Peyer's patch (tissue), 4 donors: ENCODE data around the gene FDX1. TPM values are rescaled to one million over a fixed set of nuclear protein-coding genes. Genes with fewer than 3 reads are reported as not detected.

Experiments used
- DNase-seq, 3 donors: peaks; one replicate each; pipeline ENCODE4 v3.0.0-alpha.2; 2017 to 2019
- H3K27ac ChIP-seq, 4 donors: fragments of 200-600 bp; sonication (generic); one replicate each; pipeline ENCODE4 v1.5.1; 2016 to 2019
- H3K27me3 ChIP-seq, 2 donors: fragments of 200-600 bp; sonication (generic); one replicate each; pipeline ENCODE4 v1.5.1; 2019
- H3K36me3 ChIP-seq, 3 donors: fragments of 200-600 bp; sonication (generic); one replicate each; pipeline ENCODE4 v1.5.1; 2016 to 2019
- H3K4me1 ChIP-seq, 4 donors: fragments of 200-600 bp; sonication (generic); one replicate each; pipeline ENCODE4 v1.5.1; 2016 to 2019
- H3K4me3 ChIP-seq, 4 donors: fragments of 200-600 bp; sonication (generic); 1 replicate in 3 of 4; 2 replicates in 1 of 4; pipeline ENCODE4 v1.5.1; 2016 to 2019; ENCODE audit warnings: mild to moderate bottlenecking in 1 of 4
- H3K9me3 ChIP-seq, 4 donors: fragments of 200-600 bp; sonication (generic); one replicate each; pipeline ENCODE4 v1.5.1; 2016 to 2019; ENCODE audit warnings: mild to moderate bottlenecking in 1 of 4
- POLR2A ChIP-seq, 2 donors: fragments of 450-650 bp; IDR thresholded peaks; one replicate each; pipeline ENCODE4 v1.5.1; 2017; ENCODE audit warnings: antibody characterized with exemption in 2 of 2, mild to moderate bottlenecking in 2 of 2, moderate library complexity in 2 of 2
- total RNA-seq, 4 donors: library from RNA; depleted of rRNA; stranded (reverse); fragments of >200 nt; gene quantifications; one replicate each; pipeline ENCODE4 v1.1.0, GENCODE V29; 2016
- TF ChIP-seq, protein P1 (sequence below), 6 experiments: fragments of 450-650 bp in 4 of 6; fragments of 200-600 bp in 2 of 6; sonication (generic) in 1 of 6; IDR thresholded peaks; one replicate each; pipeline ENCODE4 v1.5.1; 2017 to 2019; ENCODE audit warnings: antibody characterized with exemption in 6 of 6, mild to moderate bottlenecking in 3 of 6, moderate library complexity in 1 of 6

The FDX1 gene
- total RNA-seq, 4 donors from 2014 or later, result 14.0 to 25.0 (median 15.5) TPM

DNA sequence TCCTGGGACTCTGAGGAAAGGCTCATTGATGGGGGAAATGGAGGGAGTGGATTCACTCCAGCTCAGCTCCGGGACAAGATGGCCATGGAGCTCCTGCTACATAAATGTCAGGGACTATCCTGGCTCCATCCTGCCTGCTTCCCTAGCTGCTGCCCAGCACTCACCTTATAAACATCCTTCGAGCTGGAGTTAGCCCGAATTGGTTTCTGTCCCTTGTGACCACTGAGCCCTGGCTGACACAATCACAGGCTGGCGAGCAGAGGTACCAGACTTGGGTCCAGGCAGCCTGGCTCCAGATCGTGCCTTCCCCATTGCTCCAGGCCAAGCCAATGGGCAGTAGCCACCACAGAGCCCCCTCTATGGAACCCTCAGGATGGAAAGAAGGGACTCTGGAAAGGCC is 77.6 kb downstream of the FDX1 start:
- no peaks in the 10 kb centered on the region for H3K4me1 ChIP-seq
- H3K27ac ChIP-seq, result no peak overlapping the region

DNA sequence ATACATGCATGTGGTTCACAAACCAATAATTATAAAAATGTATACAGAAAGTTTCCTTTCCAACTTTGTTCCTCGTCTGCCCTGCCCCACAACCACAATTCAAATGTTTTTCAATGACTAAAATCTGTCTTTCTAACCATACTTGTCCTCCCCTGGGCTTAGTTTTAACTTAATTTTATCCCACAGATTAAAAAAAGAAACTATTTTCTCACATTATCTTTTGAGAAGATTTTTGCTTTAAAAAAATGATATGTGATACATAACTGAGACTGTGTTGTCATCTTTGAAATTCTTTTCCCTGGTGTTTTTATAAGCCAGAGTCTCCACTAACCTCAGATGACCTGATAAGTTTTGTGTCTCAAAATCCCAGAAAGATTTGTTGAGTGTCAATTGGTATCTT is 79.0 kb downstream of the FDX1 start:
- TF ChIP-seq POLR2A (IDR thresholded peaks at IDR 0.05), result no peak
- TF ChIP-seq, protein P1, sequence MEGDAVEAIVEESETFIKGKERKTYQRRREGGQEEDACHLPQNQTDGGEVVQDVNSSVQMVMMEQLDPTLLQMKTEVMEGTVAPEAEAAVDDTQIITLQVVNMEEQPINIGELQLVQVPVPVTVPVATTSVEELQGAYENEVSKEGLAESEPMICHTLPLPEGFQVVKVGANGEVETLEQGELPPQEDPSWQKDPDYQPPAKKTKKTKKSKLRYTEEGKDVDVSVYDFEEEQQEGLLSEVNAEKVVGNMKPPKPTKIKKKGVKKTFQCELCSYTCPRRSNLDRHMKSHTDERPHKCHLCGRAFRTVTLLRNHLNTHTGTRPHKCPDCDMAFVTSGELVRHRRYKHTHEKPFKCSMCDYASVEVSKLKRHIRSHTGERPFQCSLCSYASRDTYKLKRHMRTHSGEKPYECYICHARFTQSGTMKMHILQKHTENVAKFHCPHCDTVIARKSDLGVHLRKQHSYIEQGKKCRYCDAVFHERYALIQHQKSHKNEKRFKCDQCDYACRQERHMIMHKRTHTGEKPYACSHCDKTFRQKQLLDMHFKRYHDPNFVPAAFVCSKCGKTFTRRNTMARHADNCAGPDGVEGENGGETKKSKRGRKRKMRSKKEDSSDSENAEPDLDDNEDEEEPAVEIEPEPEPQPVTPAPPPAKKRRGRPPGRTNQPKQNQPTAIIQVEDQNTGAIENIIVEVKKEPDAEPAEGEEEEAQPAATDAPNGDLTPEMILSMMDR (IDR thresholded peaks at IDR 0.05), result no peak
- H3K36me3 ChIP-seq, result no peaks in the 10 kb centered on the region

More for the DNA sequence above, 77.6 kb downstream of the FDX1 start:
- no peaks in the 10 kb centered on the region for H3K36me3 ChIP-seq
- TF ChIP-seq, protein P1 (IDR thresholded peaks at IDR 0.05), result no peak
- TF ChIP-seq POLR2A (IDR thresholded peaks at IDR 0.05), result no peak
- H3K4me3 ChIP-seq, result no peak overlapping the region
- no peaks in the 10 kb centered on the region for H3K27me3 ChIP-seq
- no peak for DNase-seq
- H3K9me3 ChIP-seq, result no peaks in the 10 kb centered on the region

DNA sequence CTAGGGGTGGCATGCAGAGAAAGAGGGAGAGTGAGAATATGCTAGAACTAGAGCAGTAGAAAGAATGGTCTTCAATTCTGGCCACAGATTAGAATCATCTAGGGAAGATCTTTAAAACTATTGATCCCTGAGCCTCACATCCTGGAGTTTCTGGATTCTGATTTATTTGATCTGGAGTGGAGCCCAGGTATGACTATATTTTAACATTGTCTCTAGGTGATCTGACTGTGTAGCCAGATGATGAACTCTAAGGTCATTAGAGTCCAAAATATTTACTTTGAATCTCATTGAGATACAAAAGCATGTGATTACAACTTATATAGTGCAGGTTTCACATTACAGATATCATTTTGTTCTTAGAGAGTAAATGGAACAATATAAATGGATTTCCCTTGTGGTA is 79.7 kb downstream of the FDX1 start:
- no peak overlapping the region for H3K4me3 ChIP-seq
- TF ChIP-seq, protein P1 (IDR thresholded peaks at IDR 0.05), result no peak
- TF ChIP-seq POLR2A (IDR thresholded peaks at IDR 0.05), result no peak
- H3K27me3 ChIP-seq, result no peaks in the 10 kb centered on the region

More for the DNA sequence above, 79.0 kb downstream of the FDX1 start:
- DNase-seq, result no peak
- H3K27ac ChIP-seq, result no peak overlapping the region
- H3K4me1 ChIP-seq, result no peaks in the 10 kb centered on the region
- H3K27me3 ChIP-seq, result no peaks in the 10 kb centered on the region
- H3K9me3 ChIP-seq, result no peaks in the 10 kb centered on the region
- H3K4me3 ChIP-seq, result no peak overlapping the region

DNA sequence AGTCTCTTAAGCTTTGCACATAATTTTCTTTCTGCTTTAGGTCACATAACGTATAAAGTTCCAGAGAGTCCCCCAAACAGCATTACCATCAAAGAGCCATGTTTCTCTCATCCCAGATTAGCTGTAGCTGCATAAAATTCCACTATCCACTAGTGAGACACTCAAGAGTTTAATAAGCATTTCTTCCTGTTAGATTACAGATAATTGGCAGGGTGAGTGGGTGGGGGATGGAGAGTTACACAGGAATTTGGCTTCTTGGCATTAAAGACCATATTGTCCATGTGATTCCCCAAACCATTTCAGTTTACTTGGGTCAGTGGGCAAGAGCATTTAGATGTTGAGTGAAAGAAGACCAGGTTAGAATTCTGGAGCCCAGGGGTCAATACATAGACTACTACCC is 82.3 kb downstream of the FDX1 start:
- Histone ChIP-seq H3K36me3 (no peaks in the 10 kb centered on the region), H3K27ac (no peak overlapping the region), H3K4me1 (no peaks in the 10 kb centered on the region), H3K27me3 (no peaks in the 10 kb centered on the region), H3K4me3 (no peak overlapping the region), H3K9me3 (no peaks in the 10 kb centered on the region)
- no peak for DNase-seq
- TF ChIP-seq POLR2A (IDR thresholded peaks at IDR 0.05), result no peak
- TF ChIP-seq, protein P1 (IDR thresholded peaks at IDR 0.05), result no peak

More for the DNA sequence above, 79.7 kb downstream of the FDX1 start:
- Histone ChIP-seq H3K27ac (no peak overlapping the region), H3K9me3 (no peaks in the 10 kb centered on the region), H3K36me3 (no peaks in the 10 kb centered on the region), H3K4me1 (no peaks in the 10 kb centered on the region)
- no peak for DNase-seq

DNA sequence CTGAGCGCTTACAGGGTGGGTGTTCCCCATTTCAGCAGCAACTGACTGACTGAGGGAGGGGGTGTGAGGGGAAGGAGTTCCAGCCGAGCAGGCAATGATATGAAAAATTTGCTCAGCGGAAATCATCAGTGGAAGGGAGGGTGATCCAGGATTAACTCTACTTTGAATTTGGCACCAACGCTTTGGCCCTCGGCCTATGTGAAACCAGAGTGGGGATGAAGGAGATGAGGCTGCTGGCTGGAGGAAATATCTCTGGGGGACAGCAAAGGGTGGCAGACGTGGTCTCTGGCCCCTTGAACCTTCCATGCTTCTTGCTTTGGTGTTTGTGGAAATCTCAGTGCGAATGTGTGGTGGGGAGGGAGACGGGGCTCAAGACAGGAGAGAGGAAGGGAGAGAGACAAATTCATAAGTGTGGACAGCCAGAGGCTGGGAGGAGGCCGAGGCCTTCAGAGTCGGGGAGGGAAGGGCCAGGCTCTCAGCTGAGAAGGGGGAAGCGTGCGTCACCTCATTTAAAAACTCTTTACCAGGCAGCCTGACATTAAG is 83.6 kb downstream of the FDX1 start:
- no peak for DNase-seq
- no peaks in the 10 kb centered on the region for H3K36me3 ChIP-seq
- H3K4me1 ChIP-seq, result no peaks in the 10 kb centered on the region
- H3K27me3 ChIP-seq, result no peaks in the 10 kb centered on the region
- H3K27ac ChIP-seq, result no peak overlapping the region
- TF ChIP-seq, protein P1 (IDR thresholded peaks at IDR 0.05), result no peak
- no peak for TF ChIP-seq POLR2A (IDR thresholded peaks at IDR 0.05)
- no peak overlapping the region for H3K4me3 ChIP-seq
- no peaks in the 10 kb centered on the region for H3K9me3 ChIP-seq
